ENCODE results near the gene EFHC1. TPM values are rescaled to one million over a fixed set of nuclear protein-coding genes. Genes with fewer than 3 reads are reported as not detected.

Gene EFHC1
- polyA plus RNA-seq, 3 donors from 2014 or later = 3.9 to 6.6 (median 5.0) TPM

DNA sequence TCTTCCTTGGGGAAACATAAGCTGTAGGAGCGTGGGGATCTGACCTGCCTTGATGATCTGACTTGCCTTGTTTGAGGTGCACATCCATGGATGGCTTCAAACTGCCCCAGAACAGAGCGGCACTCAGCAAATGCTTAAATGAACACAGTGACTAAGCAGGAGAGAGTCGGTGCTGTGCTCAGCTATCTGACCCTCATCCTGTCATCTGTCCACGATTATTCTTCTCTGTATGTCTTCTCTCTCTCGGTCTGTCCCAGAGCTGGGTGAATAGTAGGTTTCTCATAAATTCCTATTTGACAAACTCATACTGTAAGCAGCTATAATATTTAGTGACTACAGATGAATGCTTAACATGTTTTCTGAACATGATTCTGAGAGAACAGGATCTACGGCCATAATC is 119.5 kb downstream of the EFHC1 start:
- Mint-ChIP-seq H3K4me1 (peaks cover 63 to 69% of the 10 kb centered on the region in 2 donors), H3K27ac (no peak overlapping the region), H3K27me3 (ENCODE audit: low read depth in 3 of 3) (peaks cover 0 to 3% (median 0%) of the 10 kb centered on the region in 3 donors), H3K36me3 (peaks cover 0 to 5% (median 0%) of the 10 kb centered on the region in 3 donors), H3K9me3 (no peaks in the 10 kb centered on the region), H3K4me3 (no peak overlapping the region)
- DNase-seq = no peak

DNA sequence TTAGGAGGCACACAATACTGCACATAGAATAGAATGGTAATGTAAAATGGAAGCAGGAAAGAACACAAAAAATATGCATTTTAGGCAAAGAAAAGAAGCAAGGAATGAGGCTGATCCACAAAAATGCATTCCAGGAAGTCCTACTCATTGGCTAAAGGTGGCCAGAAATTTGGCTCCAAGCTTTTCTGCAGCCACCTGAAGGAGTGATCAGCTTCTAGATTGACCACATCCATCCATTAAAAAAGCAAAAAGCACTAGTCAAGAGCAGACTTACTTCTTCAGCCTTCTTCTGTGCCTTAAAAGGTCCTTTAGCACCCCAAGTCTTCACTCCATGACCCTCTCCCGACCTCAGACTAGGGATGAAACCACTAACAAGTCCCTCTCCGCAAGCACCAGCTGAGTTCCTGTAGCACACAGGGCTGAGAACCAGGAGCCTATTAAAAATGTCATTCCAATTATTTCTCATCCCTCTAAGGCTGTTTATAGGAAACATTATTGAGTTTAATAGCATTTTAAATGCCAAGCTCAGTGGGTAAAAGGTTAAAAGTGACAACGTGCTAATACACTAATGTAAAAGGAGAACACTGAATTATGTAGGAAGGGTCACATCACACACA is 120.3 kb downstream of the EFHC1 start:
- Mint-ChIP-seq H3K36me3 (peaks cover 0 to 5% (median 0%) of the 10 kb centered on the region in 3 donors), H3K27ac (no peak overlapping the region), H3K4me3 (no peak overlapping the region), H3K9me3 (no peaks in the 10 kb centered on the region), H3K27me3 (ENCODE audit: low read depth in 3 of 3) (peaks cover 0 to 2% (median 0%) of the 10 kb centered on the region in 3 donors), H3K4me1 (peaks cover 58 to 62% of the 10 kb centered on the region in 2 donors)
- no peak for DNase-seq

DNA sequence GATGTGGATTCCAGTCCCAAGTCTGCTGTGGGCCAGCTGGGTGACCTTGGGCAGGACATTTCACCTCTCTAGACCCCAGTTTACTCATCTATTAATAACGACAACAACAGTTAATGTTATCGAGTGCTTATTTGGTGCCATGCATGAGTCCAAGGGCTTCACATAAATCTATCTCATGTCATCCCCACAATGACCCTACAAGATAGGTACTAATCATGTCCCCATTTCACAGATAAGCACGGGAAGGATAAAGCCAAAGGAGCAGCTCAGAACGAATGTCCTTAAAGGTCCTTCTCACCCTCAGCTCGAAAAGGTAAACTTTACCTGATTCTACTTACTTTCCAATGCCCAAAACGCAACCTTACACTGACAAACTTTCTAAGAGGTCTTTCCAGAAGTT is 121.0 kb downstream of the EFHC1 start:
- no peak overlapping the region for H3K4me3 Mint-ChIP-seq
- H3K27ac Mint-ChIP-seq = no peak overlapping the region
- peaks cover 0 to 7% (median 0%) of the 10 kb centered on the region in 3 donors for H3K36me3 Mint-ChIP-seq
- no peaks in the 10 kb centered on the region for H3K27me3 Mint-ChIP-seq (ENCODE audit: low read depth in 3 of 3)
- H3K9me3 Mint-ChIP-seq = no peaks in the 10 kb centered on the region
- no peak for DNase-seq
- H3K4me1 Mint-ChIP-seq = peaks cover 57 to 60% of the 10 kb centered on the region in 2 donors

DNA sequence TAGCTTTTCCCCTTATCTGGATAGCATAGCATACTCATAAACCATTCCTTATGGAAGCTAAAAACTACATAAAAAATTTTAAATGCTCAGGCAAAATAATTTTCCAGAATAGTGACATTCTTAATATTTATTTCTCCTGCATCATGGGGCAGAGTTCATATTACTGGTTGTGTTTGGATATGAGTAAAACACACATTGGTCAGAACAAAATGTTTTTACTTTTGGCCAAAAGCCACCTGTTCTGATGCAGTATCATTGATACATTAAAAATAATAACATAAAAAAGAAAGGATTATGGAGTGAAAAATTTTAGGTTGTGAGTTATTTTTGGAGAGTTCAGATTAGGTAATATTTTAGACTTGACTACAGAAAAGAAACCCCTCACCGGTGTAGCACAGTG is 123.1 kb downstream of the EFHC1 start:
- Mint-ChIP-seq H3K27me3 (ENCODE audit: low read depth in 3 of 3) (no peaks in the 10 kb centered on the region), H3K4me1 (peaks cover 55% of the 10 kb centered on the region in 2 donors), H3K4me3 (no peak overlapping the region), H3K27ac (no peak overlapping the region), H3K36me3 (peaks cover 0 to 8% (median 0%) of the 10 kb centered on the region in 3 donors), H3K9me3 (no peaks in the 10 kb centered on the region)
- DNase-seq = no peak

DNA sequence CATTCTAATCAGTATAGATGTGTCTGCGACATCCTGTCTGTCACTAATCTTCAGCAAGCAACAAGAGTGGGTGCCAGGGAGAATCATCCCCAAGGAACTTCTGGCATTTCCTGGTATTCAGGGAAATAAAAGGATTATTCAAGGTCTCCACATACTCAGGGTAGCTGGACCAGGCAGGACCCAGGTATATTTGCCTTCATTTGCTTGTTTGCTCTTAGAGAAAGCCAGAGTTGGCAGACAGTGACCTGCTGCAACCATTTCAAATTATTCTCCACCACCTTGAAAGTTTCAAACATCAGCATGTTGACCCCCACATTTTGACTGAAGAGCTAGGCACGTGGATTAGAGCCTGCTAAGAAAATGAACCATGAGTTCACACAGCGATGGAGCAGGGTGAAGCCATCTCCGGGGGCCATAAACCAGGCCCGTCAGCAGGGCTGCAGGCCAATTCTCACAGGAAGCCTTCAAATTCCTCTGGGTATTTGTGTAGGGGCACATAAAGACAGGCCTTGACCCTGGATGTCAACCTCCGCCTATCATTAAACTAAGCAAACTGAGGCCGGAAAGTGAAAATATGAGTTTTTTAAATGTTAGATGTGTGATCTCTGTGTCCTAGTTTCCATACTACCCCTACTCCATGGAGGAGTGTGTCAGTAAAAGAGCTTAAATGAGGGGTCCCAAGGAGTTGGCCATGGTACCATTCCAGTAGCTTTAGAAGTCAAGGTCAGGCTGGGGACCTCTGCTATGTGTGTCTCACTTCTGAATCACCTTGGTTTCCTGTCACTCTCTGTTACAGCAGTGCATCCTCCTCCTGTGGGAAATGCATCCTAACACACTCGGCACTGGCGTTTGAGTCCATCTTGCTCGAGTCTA is 123.8 kb downstream of the EFHC1 start:
- Mint-ChIP-seq H3K36me3 (peaks cover 0 to 8% (median 0%) of the 10 kb centered on the region in 3 donors), H3K9me3 (no peaks in the 10 kb centered on the region), H3K4me1 (peaks cover 48 to 49% of the 10 kb centered on the region in 2 donors), H3K27ac (peak overlapping the region in 2 of 6 donors; percentile 18 to 31), H3K4me3 (no peak overlapping the region), H3K27me3 (ENCODE audit: low read depth in 3 of 3) (no peaks in the 10 kb centered on the region)
- DNase-seq = no peak

DNA sequence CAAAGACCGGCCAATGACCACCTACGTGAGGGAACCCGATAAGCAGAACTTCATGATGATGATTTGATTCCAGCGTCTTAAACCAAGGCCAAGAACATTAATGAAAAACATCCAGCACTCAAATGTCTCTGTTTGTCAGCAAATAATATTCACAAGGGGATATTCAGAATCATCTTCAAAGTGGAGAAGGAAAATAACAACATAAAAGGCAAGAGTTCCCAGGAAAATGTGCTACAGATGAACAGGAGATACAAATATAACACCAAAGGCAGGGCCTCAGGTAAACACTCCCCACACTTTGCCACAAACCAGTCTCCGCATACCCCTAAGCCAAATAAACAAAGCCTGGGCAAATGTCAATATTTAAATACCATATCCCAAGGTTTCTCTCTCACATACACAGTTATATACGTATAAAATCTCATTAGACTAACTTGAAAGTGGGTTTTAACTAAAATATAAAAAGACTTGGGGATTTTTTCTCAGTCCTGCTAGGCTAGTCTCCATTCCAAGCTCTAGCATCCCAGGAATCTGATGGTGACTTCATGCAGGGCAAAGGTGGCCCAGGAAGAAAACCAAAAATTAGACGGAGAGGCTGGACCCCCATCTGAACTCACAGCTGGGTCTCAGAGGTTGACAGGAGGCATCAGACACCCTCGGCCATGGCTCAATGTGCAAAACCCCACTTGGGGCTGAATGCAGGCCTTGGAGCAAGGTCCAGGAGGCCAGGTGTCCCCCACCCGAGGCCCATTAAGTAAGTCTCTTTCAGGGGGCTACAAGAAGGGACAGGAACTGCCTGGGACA is 124.7 kb downstream of the EFHC1 start:
- DNase-seq = no peak
- H3K4me3 Mint-ChIP-seq = no peak overlapping the region
- H3K9me3 Mint-ChIP-seq = no peaks in the 10 kb centered on the region
- H3K27ac Mint-ChIP-seq = peak overlapping the region in 3 of 6 donors; percentile 18 to 41 (median 31)
- peaks cover 0 to 4% (median 0%) of the 10 kb centered on the region in 3 donors for H3K27me3 Mint-ChIP-seq (ENCODE audit: low read depth in 3 of 3)
- H3K36me3 Mint-ChIP-seq = peaks cover 0 to 11% (median 0%) of the 10 kb centered on the region in 3 donors
- peaks cover 45 to 47% of the 10 kb centered on the region in 2 donors for H3K4me1 Mint-ChIP-seq

DNA sequence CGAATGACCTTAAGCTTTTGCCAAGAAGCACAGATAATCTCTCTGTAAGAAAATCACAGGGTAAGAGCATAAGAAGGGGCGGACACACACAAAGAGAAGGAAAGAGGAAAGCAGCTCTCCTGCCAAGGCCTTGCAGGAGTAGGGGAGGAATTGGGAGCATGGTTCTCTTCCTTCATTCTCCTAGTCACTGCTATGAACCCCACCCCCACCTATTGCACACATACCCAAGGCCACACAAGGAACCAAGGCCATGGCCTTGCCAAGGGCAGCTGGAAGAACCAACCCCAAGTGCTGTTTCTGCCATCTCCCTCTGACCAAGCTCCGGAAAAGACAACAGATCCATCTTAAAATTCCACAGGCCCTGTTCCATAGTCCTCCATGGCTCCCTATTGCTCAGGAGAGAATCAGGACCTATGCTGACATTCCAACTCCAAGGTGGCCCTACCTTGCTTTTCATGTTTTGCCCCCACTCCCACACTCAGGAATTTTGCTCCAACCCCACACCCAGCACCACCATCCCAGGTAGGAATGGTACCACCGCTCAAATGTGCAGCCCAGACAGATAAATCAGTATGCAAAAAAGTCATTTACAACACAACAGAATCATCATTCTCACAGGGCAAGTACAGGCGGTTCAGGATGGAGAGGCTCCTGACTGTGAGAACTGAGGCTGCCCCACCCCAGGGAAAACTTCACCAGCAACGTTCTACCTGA is 125.4 kb downstream of the EFHC1 start:
- no peak overlapping the region for H3K4me3 Mint-ChIP-seq
- no peak for DNase-seq
- peak overlapping the region in 2 of 6 donors; percentile 9 to 41 for H3K27ac Mint-ChIP-seq
- peaks cover 0 to 4% (median 0%) of the 10 kb centered on the region in 3 donors for H3K27me3 Mint-ChIP-seq (ENCODE audit: low read depth in 3 of 3)
- H3K9me3 Mint-ChIP-seq = no peaks in the 10 kb centered on the region
- H3K4me1 Mint-ChIP-seq = peaks cover 45 to 50% of the 10 kb centered on the region in 2 donors
- H3K36me3 Mint-ChIP-seq = peaks cover 0 to 10% (median 0%) of the 10 kb centered on the region in 3 donors

DNA sequence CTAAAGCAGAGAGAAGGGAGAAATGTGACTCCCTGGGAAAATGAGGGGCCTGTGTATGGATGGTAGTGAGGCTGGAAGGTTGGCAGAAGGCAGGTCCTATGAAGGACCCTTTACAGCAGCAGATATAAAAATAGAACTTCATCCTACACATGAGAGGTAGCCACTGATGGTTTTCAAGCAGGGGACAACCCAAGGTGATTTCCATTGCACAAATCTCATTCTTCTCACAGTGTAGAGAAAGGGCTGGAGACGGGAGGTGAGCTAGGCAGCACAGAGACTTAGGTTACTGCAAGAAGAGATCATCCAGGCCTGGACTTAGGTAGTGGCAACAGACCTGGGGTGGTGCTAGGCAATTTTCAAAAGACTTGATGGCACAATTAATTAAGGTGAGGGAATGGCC is 126.0 kb downstream of the EFHC1 start:
- H3K27ac Mint-ChIP-seq = no peak overlapping the region
- H3K4me1 Mint-ChIP-seq = peaks cover 47 to 56% of the 10 kb centered on the region in 2 donors
- DNase-seq = no peak
- peaks cover 0 to 4% (median 0%) of the 10 kb centered on the region in 3 donors for H3K27me3 Mint-ChIP-seq (ENCODE audit: low read depth in 3 of 3)
- H3K9me3 Mint-ChIP-seq = no peaks in the 10 kb centered on the region
- H3K4me3 Mint-ChIP-seq = no peak overlapping the region
- peaks cover 0 to 8% (median 0%) of the 10 kb centered on the region in 3 donors for H3K36me3 Mint-ChIP-seq

DNA sequence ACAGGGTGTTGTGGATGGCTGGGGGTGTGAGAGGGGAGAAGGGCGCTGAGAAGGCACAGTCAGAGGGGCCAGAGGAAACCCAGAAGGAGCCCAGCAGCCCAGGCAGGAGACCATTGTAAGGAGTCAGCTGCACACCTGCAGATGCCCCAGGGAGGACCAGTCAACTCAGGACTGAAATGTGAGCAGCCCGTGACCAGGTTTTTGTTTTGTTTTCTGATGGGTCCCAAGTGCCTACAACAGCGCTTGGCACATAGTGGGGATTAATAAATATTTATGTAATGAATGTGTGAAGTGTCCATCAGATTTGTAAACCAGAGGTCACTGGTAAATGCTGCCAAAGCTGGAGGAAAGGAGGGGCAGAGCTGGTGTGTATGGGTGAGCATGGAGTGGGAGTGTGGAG is 126.5 kb downstream of the EFHC1 start:
- H3K36me3 Mint-ChIP-seq = peaks cover 0 to 8% (median 0%) of the 10 kb centered on the region in 3 donors
- no peak overlapping the region for H3K4me3 Mint-ChIP-seq
- no peaks in the 10 kb centered on the region for H3K9me3 Mint-ChIP-seq
- H3K27ac Mint-ChIP-seq = peak overlapping the region in 1 of 6 donors; percentile 15
- no peak for DNase-seq
- peaks cover 0 to 4% (median 0%) of the 10 kb centered on the region in 3 donors for H3K27me3 Mint-ChIP-seq (ENCODE audit: low read depth in 3 of 3)
- H3K4me1 Mint-ChIP-seq = peaks cover 52 to 61% of the 10 kb centered on the region in 2 donors

DNA sequence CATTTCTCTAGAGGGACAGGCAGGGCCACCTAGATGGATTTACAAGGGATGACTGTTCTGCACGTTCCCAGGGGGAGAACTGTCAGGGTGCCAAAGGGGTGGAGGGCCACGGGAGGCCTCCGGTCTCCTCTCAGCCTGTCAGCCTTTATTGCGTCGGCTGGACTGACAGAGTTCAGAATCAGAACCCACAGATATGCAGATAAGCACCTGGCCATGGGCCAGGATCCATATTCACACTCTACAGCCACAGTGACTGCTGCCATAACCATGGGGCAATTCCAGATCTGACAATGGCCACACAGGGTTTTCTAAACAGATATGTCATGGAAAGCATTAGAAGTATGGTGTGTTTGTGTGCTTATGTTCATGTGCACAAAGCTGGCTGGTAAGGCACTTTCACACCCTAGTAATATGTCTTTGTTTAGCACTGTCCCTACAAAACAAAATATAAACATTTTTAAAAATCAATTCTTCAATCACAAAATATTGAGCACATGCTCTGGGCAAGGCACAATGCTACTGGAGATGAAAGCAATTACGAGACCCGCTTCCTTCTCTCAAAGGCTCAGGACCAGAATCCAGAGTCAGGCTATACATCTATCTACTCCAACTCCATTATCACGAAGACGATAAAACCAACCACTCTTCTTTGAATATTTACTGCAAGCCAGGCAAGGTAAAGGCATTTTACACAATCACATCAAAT is 127.7 kb downstream of the EFHC1 start:
- Mint-ChIP-seq H3K4me1 (peaks cover 61 to 72% of the 10 kb centered on the region in 2 donors), H3K36me3 (peaks cover 0 to 8% (median 0%) of the 10 kb centered on the region in 3 donors), H3K9me3 (no peaks in the 10 kb centered on the region), H3K27ac (no peak overlapping the region), H3K4me3 (no peak overlapping the region), H3K27me3 (ENCODE audit: low read depth in 3 of 3) (peaks cover 0 to 4% (median 0%) of the 10 kb centered on the region in 3 donors)
- no peak for DNase-seq

DNA sequence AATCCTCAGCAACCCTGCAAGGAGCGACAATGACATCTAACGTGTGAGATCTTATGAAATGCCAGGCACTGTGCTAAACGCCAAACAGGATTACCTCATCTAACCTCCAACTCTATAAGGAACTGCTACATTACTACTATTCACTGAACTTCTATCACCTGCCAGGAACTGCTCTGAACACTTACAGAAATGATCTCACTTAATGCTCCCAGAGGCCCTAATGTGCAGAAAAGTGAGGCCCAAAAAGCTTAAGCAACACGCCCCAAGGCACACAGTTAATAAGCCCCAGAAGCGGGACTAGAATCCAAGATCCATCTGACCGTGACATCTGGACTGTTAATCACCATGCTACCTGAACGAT is 128.2 kb downstream of the EFHC1 start:
- Mint-ChIP-seq H3K27me3 (ENCODE audit: low read depth in 3 of 3) (peaks cover 0 to 4% (median 0%) of the 10 kb centered on the region in 3 donors), H3K4me1 (peaks cover 67 to 73% of the 10 kb centered on the region in 2 donors), H3K9me3 (no peaks in the 10 kb centered on the region)

DNA sequence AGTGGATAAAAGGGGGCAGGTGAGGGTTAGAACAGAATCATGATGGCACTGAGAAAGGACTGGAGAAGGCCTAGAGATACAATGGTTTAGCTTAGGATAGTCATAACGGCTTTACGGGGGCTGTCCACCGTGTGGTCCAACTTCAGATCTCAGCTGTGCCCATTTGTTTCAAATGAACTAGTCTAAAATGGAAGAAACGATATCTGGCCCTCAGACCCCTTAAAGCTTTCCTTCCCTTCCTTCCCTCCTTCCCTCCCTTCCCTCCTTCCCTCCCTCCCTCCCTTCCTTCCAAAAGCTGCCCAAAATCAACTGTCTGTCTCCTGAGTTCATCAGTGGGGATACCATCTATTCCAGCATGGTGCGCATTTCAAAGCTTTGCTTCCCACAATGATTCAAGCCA is 128.9 kb downstream of the EFHC1 start:
- Mint-ChIP-seq H3K4me1 (peaks cover 73 to 76% of the 10 kb centered on the region in 2 donors), H3K27ac (no peak overlapping the region), H3K9me3 (no peaks in the 10 kb centered on the region), H3K36me3 (peaks cover 0 to 8% (median 0%) of the 10 kb centered on the region in 3 donors), H3K27me3 (ENCODE audit: low read depth in 3 of 3) (peaks cover 0 to 4% (median 0%) of the 10 kb centered on the region in 3 donors), H3K4me3 (no peak overlapping the region)
- no peak for DNase-seq

More for the DNA sequence above, 128.2 kb downstream of the EFHC1 start:
- DNase-seq = no peak
- H3K27ac Mint-ChIP-seq = no peak overlapping the region
- H3K36me3 Mint-ChIP-seq = peaks cover 0 to 8% (median 0%) of the 10 kb centered on the region in 3 donors
- no peak overlapping the region for H3K4me3 Mint-ChIP-seq
